A549 (cell line): ENCODE data around the gene HTRA3. TPM values are rescaled to one million over a fixed set of nuclear protein-coding genes. Genes with fewer than 3 reads are reported as not detected.

Experiments
- ATAC-seq, 2 experiments: fragments of 200-7000 bp in 1 of 2; fragments of >200 bp in 1 of 2; cut with Nextera tagmentation in 1 of 2; cut with Tn5 transposase in 1 of 2; 3 replicates each; pipeline versions ENCODE4 v1.8.0 to v1.9.1; 2018 to 2020; ENCODE audit warnings: mild to moderate bottlenecking in 1 of 2, moderate library complexity in 1 of 2
- CTCF ChIA-PET: fragments of 300-600 bp; sonication (Branson Sonifier 250); formaldehyde crosslinking; extraction: SDS; loops from one replicate; lab custom pipeline; 2021; ENCODE audit warnings: antibody characterized with exemption, inconsistent platforms; lab: Yijun Ruan, JAX
- POLR2A ChIA-PET: fragments of 350-600 bp; formaldehyde crosslinking; extraction: SDS; loops from one replicate; lab custom pipeline; 2021; ENCODE audit warnings: antibody characterized with exemption, inconsistent platforms; lab: Yijun Ruan, JAX
- DNase-seq, 2 experiments: peaks; one replicate each; pipeline versions ENCODE4 v3.0.0 to v3.0.0-alpha.2; 2011 to 2016; ENCODE audit warnings: low read depth in 1 of 2, low spot score in 1 of 2
- FAIRE-seq: peaks from 2 replicates; lab custom pipeline; 2011; peaks lifted over from hg19 to GRCh38; lab: Jason Lieb, UNC
- H3K27ac ChIP-seq, 2 experiments: fragments of >200 bp; sonication (Bioruptor Twin); formaldehyde crosslinking; 3 replicates each; pipeline ENCODE4 v1.5.1; 2016 to 2017
- H3K4me1 ChIP-seq: fragments of >200 bp; sonication (Bioruptor Twin); formaldehyde crosslinking; 3 replicates; pipeline ENCODE4 v1.6.1; 2016
- H3K4me2 ChIP-seq: fragments of >200 bp; sonication (Bioruptor Twin); formaldehyde crosslinking; 3 replicates; pipeline ENCODE4 v1.6.1; 2016
- H3K4me3 ChIP-seq: fragments of >200 bp; sonication (Bioruptor Twin); formaldehyde crosslinking; 3 replicates; pipeline ENCODE4 v1.5.1; 2016
- H3K9me3 ChIP-seq: fragments of >200 bp; sonication (Bioruptor Twin); formaldehyde crosslinking; 3 replicates; pipeline ENCODE4 v1.6.1; 2016
- BCL3 ChIP-seq: fragments of >200 bp; sonication (Bioruptor Twin); formaldehyde crosslinking; IDR thresholded peaks from 3 replicates; pipeline ENCODE4 v1.6.1; 2016
- CBX8 ChIP-seq: fragments of 200-600 bp; sonication (generic); IDR thresholded peaks from 2 replicates; pipeline ENCODE4 v1.6.1; 2016
- CHD4 ChIP-seq: fragments of 200-600 bp; sonication (generic); IDR thresholded peaks from 2 replicates; pipeline ENCODE4 v1.6.1; 2016; ENCODE audit warnings: antibody characterized with exemption, mild to moderate bottlenecking, borderline replicate concordance
- CTCF ChIP-seq: fragments of >200 bp; sonication (Bioruptor Twin); formaldehyde crosslinking; IDR thresholded peaks from 3 replicates; pipeline ENCODE4 v1.5.1; 2016
- EHF ChIP-seq: fragments of 250-450 bp; sonication (Bioruptor Pico); IDR thresholded peaks from 2 replicates; pipeline ENCODE4 v1.5.0; 2020; ENCODE audit warnings: mild to moderate bottlenecking
- ESRRA ChIP-seq: fragments of 150-350 bp; IDR thresholded peaks from 2 replicates; pipeline ENCODE4 v1.6.1; 2014; ENCODE audit warnings: mild to moderate bottlenecking, low read length, borderline replicate concordance
- FOSB ChIP-seq: fragments of 250-450 bp; sonication (Bioruptor Pico); IDR thresholded peaks from 2 replicates; pipeline ENCODE4 v1.5.0; 2020; ENCODE audit warnings: mild to moderate bottlenecking, moderate library complexity
- FOSL2 ChIP-seq, 2 experiments: fragments of 450-650 bp in 1 of 2; fragments of >200 bp in 1 of 2; sonication (Bioruptor Twin) in 1 of 2; formaldehyde crosslinking; IDR thresholded peaks; 2 replicates each; pipeline versions ENCODE4 v1.5.0 to v1.6.1; 2016 to 2020; ENCODE audit warnings: mild to moderate bottlenecking in 1 of 2, moderate library complexity in 1 of 2
- GATA3 ChIP-seq: IDR thresholded peaks from 2 replicates; pipeline ENCODE4 v1.6.1; 2012; ENCODE audit warnings: borderline replicate concordance
- HEYL ChIP-seq: fragments of 250-450 bp; sonication (Bioruptor Pico); IDR thresholded peaks from 2 replicates; pipeline ENCODE4 v1.8.0; 2021; ENCODE audit warnings: mild to moderate bottlenecking, moderate library complexity
- HOXB13 ChIP-seq: fragments of 250-450 bp; sonication (Bioruptor Pico); IDR thresholded peaks from 2 replicates; pipeline ENCODE4 v1.5.0; 2020; ENCODE audit warnings: low read depth, mild to moderate bottlenecking, moderate library complexity
- JUN ChIP-seq, 2 experiments: fragments of >200 bp; sonication (Bioruptor Twin); formaldehyde crosslinking; IDR thresholded peaks; 2 replicates in 1 of 2; 3 replicates in 1 of 2; pipeline ENCODE4 v1.6.1; 2016 to 2017
- KDM1A ChIP-seq: fragments of 200-600 bp; sonication (generic); IDR thresholded peaks from 2 replicates; pipeline ENCODE4 v1.6.1; 2016; ENCODE audit warnings: low read depth, mild to moderate bottlenecking
- KDM5A ChIP-seq: fragments of 200-600 bp; sonication (generic); IDR thresholded peaks from 2 replicates; pipeline ENCODE4 v1.6.1; 2016; ENCODE audit warnings: antibody characterized with exemption, mild to moderate bottlenecking
- MAZ ChIP-seq: fragments of 150-350 bp; IDR thresholded peaks from 2 replicates; pipeline ENCODE4 v1.6.1; 2014; ENCODE audit warnings: antibody characterized with exemption, low read depth, low read length, borderline replicate concordance
- PHF8 ChIP-seq: fragments of 200-600 bp; sonication (generic); IDR thresholded peaks from 2 replicates; pipeline ENCODE4 v1.6.1; 2016; ENCODE audit warnings: low read depth, mild to moderate bottlenecking, antibody characterized with exemption, moderate library complexity, borderline replicate concordance
- POLR2A ChIP-seq: IDR thresholded peaks from 2 replicates; pipeline ENCODE4 v1.6.1; 2012; ENCODE audit warnings: mild to moderate bottlenecking, low read length
- RAD21 ChIP-seq, 2 experiments: fragments of >200 bp in 1 of 2; sonication (Bioruptor Twin) in 1 of 2; formaldehyde crosslinking in 1 of 2; IDR thresholded peaks in 1 of 2; conservative IDR thresholded peaks in 1 of 2; 2 replicates in 1 of 2; 3 replicates in 1 of 2; pipeline ENCODE4 v1.6.1; 2012 to 2018; ENCODE audit warnings: inconsistent platforms in 1 of 2
- RCOR1 ChIP-seq: fragments of 150-350 bp; IDR thresholded peaks from 2 replicates; pipeline ENCODE4 v1.6.1; 2014; ENCODE audit warnings: antibody characterized with exemption, low read length, low read depth
- RNF2 ChIP-seq: fragments of 200-600 bp; sonication (generic); IDR thresholded peaks from 2 replicates; pipeline ENCODE4 v1.6.1; 2016; ENCODE audit warnings: low read depth, mild to moderate bottlenecking, antibody characterized with exemption, moderate library complexity, borderline replicate concordance
- SMC3 ChIP-seq: fragments of >200 bp; sonication (Bioruptor Twin); formaldehyde crosslinking; IDR thresholded peaks from 3 replicates; pipeline ENCODE4 v1.6.1; 2018; ENCODE audit warnings: inconsistent platforms
- TFCP2L1 ChIP-seq: fragments of 250-450 bp; sonication (Bioruptor Pico); IDR thresholded peaks from 2 replicates; pipeline ENCODE4 v1.5.0; 2021; ENCODE audit warnings: mild to moderate bottlenecking
- TP53 ChIP-seq: fragments of 250-450 bp; sonication (Bioruptor Pico); IDR thresholded peaks from 2 replicates; pipeline ENCODE4 v1.5.0; 2021; ENCODE audit warnings: mild to moderate bottlenecking, moderate library complexity
- ZC3H11A ChIP-seq: fragments of 450-650 bp; IDR thresholded peaks from 2 replicates; pipeline ENCODE4 v1.6.1; 2014; ENCODE audit warnings: antibody characterized with exemption, mild to moderate bottlenecking
- ZFP36 ChIP-seq: fragments of 450-650 bp; IDR thresholded peaks from 2 replicates; pipeline ENCODE4 v1.6.1; 2014; ENCODE audit warnings: borderline replicate concordance; ENCODE audit not compliant: partially characterized antibody
- ZSCAN20 ChIP-seq: fragments of 250-450 bp; sonication (Bioruptor Pico); IDR thresholded peaks from 2 replicates; pipeline ENCODE4 v1.8.0; 2022; ENCODE audit warnings: mild to moderate bottlenecking, moderate library complexity
- WGBS: methylation state at CpG from one replicate; pipeline ENCODE4 v1.1.6; 2017; ENCODE audit errors: missing lambda C conversion rate; 5-methylcytosine and 5-hydroxymethylcytosine counted together
- polyA plus RNA-seq, 4 experiments: library from polyadenylated mRNA; depleted of rRNA in 3 of 4; stranded (reverse); fragments of >200 nt; fragmentation: RNase III in 1 of 4; extraction: RNeasy Plus Mini Kit Qiagen cat#74134 plus additional on column Dnase treatment in 1 of 4; gene quantifications; 2 replicates in 3 of 4; 3 replicates in 1 of 4; pipeline ENCODE4 v1.2.3, GENCODE V29; 2011 to 2017

Gene HTRA3
- polyA plus RNA-seq, 2 of the 4 experiments (the other 2 are of a cell fraction): 4.6 to 7.4 TPM

DNA sequence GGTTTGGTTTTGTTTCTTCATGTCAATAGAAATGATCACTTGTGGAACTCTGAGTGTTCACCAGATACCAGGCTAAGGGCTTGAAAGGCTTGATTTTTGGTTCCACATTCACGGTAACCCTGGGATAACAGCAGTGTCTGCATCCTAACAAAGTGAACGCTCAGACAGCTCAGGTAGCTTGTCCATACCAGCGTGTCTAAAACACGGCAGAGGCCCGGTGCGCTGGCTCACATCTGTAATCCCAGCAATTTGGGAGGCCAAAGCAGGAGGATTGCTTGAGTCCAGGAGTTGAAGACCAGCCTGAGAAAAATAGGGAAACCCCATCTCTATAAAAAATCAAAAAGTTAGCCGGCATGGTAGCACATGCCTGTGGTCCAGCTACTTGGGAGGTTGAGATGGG is 49.0 kb downstream of the HTRA3 start:
- FAIRE-seq: no peak
- WGBS: 96% methylated on average over 7 of the region's 7 CpGs
- CTCF ChIA-PET: interaction anchor here (1.1 to 1.8 kb wide), 2 partner anchors 8 to 76 kb away, joined by 3 to 7 read pairs; no protein-coding TSS in a partner anchor
- no peak for ATAC-seq
- Histone ChIP-seq H3K9me3 (no peaks in the 10 kb centered on the region; the same call in 2 of the 3 replicates), H3K4me2 (no peak overlapping the region), H3K27ac (no peak overlapping the region)
- no peak for DNase-seq
- POLR2A ChIA-PET: no interaction called here
- TF ChIP-seq CHD4: no peak
- no peak for TF ChIP-seq RCOR1
- TF ChIP-seq ZFP36: no peak
- no peak for TF ChIP-seq EHF (CRISPR knock-in tag)
- no peak for TF ChIP-seq GATA3
- no peak for TF ChIP-seq JUN (IDR thresholded peaks at IDR 0.05)
- TF ChIP-seq RNF2: no peak
- TF ChIP-seq POLR2A: no peak
- TF ChIP-seq TFCP2L1 (CRISPR knock-in tag): no peak
- TF ChIP-seq ESRRA: no peak
- no peak for TF ChIP-seq ZC3H11A
- no peak for TF ChIP-seq HOXB13 (CRISPR knock-in tag)
- no peak for TF ChIP-seq FOSL2 (IDR thresholded peaks at IDR 0.05)
- no peak for TF ChIP-seq FOSL2 (CRISPR knock-in tag; IDR thresholded peaks at IDR 0.05)
- TF ChIP-seq TP53 (CRISPR knock-in tag): no peak
- TF ChIP-seq SMC3: no peak
- TF ChIP-seq BCL3: no peak
- TF ChIP-seq, all 56 proteins: peak for 0
- peaks cover 17% of the 10 kb centered on the region for H3K4me1 ChIP-seq
- no peak overlapping the region for H3K4me3 ChIP-seq

DNA sequence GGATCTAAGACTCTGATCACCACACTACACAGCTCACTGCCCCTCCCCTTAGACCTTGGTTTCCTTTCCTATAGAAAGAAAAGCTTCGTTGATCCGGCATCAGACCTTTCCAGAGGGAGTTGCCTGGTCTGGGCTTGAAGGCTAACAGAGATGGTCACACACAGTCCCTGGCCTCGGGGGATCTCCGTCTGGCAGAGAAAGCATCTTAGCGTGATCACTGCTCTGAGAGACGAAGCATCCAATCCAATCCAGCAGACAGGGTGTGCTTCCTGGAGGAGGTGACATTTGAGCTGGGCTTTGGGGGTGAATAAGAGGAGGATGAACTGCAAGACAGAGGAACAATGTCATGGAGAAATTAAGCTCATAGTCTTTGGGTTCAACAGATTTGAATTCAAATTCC is 49.5 kb downstream of the HTRA3 start:
- ATAC-seq (no peak), FAIRE-seq (no peak), DNase-seq (no peak)
- Histone ChIP-seq H3K4me3 (no peak overlapping the region), H3K4me2 (no peak overlapping the region), H3K27ac (no peak overlapping the region), H3K4me1 (peaks cover 17% of the 10 kb centered on the region), H3K9me3 (no peaks in the 10 kb centered on the region; the same call in 2 of the 3 replicates)
- ChIA-PET CTCF (interaction anchor here (1.1 to 1.8 kb wide), 2 partner anchors 9 to 77 kb away, joined by 3 to 7 read pairs; no protein-coding TSS in a partner anchor), POLR2A (no interaction called here)
- 84% methylated on average over 4 of the region's 6 CpGs for WGBS
- TF ChIP-seq RAD21 (conservative IDR thresholded peaks at IDR 0.05 in 1 of 2, IDR thresholded peaks at IDR 0.05 in 1 of 2): no peak
- TF ChIP-seq HEYL: no peak
- no peak for TF ChIP-seq TP53 (CRISPR knock-in tag)
- no peak for TF ChIP-seq RCOR1
- TF ChIP-seq PHF8: no peak
- no peak for TF ChIP-seq ZFP36
- TF ChIP-seq RNF2: no peak
- TF ChIP-seq MAZ: no peak
- TF ChIP-seq FOSB: no peak
- no peak for TF ChIP-seq ESRRA
- no peak for TF ChIP-seq KDM1A
- TF ChIP-seq TFCP2L1 (CRISPR knock-in tag): no peak
- no peak for TF ChIP-seq ZSCAN20 (CRISPR knock-in tag)
- TF ChIP-seq CBX8: no peak
- no peak for TF ChIP-seq POLR2A
- no peak for TF ChIP-seq CTCF
- no peak for TF ChIP-seq KDM5A
